Inflammatory macrophage treated with lipopolysaccharide for 1 hour (primary cell): ENCODE measurements around the gene MSI1.

ENCODE experiments used
- DNase-seq, 2 donors: peaks; one replicate each; pipeline ENCODE4 v3.0.0-alpha.2; 2020 to 2022

MSI1 gene

DNA sequence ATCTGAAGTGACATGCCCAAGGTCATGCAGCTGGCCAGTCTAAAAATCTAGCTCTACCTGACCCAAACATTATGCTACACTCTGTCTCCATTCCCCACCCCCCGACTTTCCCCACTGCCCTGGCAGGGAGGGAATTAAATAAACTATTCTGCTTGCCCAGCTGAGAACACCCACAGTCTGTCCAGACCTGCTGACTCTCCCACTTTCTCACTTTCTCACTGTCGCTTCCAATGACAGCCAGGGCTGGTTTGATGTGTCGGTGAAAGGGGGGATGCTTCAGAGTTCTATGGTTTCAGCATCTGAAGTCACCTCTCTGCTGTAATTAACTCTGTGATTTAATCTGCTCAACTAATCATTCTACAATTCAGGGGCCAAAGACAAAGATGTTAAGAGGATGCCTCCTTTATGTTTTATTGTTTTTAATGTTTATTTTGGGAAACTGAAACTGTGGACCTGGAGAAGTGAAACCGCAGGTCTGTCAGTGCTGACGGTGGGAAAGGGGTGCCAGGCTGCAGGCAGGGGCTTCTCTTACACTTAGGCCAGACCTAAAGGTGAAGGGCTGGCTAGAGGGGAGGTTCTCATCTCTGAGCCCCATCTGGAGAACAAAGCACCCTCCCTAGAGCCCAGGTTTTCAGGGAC lies 8.1 kb upstream of the MSI1 start:
- no peak for DNase-seq

DNA sequence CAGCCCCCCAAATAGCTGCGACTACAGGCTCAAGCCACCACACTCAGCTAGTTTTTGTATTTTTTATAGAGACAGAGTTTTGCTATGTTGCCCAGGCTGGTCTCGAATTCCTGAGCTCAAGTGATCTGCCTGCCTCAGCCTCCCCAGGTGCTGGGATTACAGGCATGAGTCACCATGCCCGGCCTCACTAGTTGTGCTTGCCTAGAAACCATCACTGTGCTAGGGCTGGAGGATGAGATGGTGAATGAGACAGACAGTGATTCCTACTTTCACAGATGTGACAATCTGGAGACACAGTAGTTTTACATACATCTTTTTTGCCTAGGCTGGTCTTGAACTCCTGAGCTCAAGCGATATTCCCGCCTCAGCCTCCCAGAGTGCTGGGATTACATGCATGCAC lies 7.5 kb upstream of the MSI1 start:
- no peak for DNase-seq

DNA sequence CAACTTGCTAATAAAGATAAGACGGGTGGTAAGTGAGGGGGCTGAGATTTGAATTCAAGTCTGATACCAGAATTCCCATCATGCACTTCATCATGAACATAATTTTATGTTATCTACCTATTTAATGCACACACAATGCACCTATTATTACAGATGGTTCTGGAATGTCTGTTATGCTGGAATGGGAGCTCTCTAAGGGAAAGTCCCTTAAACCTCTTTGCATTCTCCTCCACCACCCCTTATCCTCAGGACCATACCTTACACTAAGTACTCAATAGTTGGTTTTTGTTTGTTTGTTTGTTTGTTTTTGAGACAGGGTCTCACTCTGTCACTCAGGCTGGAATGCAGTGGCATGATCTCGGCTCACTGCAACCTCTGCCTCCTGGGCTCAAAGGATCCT lies 7.0 kb upstream of the MSI1 start:
- DNase-seq: no peak

DNA sequence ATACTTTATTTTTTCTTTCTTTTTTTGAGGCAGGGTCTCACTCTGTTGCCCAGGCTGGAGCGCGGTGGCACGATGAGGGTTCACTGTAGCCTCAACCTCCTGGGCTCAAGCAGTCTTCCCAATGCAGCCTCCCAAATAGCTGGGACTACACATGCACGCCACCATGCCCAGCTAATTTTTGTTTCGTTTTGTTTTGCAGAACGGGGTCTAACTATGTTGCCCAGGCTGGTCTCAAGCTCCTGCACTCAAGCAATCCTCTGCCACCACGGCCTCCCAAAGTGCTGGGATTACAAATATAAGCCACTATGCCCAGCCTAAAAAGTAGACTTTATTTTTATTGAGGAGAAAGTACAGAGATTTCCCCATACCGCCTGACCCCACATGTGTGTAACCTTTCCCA lies 4.7 kb upstream of the MSI1 start:
- DNase-seq: no peak

GRCh38 chr12:120370343-120371243 lies 1.6 kb upstream of the MSI1 start:
- no peak for DNase-seq

GRCh38 chr12:120369603-120370342 lies 809 bp upstream of the MSI1 start:
- no peak for DNase-seq

DNA sequence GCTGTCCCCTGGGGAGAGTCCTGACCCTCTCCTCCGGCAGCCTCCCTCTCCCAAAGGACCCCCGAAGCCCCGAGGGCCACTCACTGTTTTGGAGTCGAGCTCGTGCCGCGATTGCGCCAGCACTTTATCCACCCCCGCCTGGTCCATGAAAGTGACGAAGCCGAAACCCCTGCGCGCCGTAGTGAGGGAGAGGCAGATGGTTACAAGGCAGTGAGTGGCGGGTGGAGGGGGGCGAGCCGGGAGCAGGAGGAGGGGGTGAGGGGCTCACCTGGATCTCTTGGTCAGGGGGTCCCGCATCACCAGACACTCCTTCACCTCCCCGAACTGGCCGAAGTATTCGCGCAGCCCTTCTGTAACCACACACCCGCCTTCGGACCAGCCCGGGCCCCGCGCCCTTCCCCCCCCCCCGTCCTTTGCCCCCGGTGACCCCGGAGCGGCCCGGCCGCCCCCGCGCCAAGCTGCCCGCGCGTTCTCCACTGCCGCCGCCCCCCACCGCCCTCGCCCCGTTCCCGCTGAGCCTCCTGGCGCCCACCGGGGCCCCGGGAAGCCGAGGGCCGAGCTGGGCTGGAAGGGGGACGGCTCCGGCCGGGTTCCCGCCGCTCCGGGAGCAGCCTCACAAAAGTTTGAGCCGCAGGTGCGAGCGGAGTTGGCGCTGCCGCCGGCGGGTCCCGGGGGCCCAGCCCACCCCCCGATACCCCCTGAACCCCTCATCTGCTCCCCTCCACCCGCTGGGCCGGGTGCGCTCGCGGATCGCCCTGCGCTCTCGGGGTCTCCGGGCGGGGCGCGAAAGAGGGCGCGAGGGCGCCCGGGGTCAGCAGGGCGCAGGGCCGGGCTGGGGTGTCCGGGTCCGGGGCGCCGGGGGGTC lies 808 bp downstream of the MSI1 start:
- no peak for DNase-seq

- DNase-seq: no peak
These were observed 1.6 kb downstream of the MSI1 start for GRCh38 chr12:120367233-120367923.

DNA sequence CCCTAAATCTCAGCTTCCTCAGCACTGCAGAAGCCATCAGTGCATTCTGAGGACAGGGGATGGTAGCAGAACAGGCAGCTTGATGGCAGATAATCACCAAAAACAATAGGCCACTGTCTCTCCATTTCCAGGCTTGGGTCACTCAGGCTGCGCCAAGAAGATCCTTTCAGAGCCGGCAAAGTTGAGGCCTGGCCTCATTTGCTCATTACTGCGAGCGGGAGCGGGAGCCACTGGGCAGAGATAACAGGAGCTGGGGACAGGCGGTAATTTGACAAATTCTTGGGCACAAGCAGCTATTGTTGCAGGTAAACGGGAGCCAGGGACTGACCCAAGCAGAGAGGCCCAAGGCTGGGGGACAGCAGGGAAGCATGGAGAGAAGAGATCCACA lies 2.1 kb downstream of the MSI1 start:
- no peak for DNase-seq

DNA sequence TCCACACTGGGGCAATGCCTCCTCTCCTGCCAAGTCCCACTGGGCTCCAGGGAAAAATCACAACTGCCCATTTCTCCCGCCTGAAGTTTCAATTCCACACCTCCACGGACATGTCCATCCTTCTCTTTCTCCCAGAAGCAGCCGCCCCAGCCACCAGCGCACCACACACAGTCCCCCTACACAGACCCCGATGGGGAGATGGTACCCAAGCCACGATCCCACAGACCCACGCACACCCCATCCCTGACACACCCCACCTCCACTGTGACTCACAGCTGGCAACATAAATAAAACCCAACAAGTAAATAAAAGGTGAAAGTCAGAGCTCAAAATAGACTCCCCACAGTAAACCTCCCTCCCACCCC lies 2.6 kb downstream of the MSI1 start:
- no peak for DNase-seq

DNA sequence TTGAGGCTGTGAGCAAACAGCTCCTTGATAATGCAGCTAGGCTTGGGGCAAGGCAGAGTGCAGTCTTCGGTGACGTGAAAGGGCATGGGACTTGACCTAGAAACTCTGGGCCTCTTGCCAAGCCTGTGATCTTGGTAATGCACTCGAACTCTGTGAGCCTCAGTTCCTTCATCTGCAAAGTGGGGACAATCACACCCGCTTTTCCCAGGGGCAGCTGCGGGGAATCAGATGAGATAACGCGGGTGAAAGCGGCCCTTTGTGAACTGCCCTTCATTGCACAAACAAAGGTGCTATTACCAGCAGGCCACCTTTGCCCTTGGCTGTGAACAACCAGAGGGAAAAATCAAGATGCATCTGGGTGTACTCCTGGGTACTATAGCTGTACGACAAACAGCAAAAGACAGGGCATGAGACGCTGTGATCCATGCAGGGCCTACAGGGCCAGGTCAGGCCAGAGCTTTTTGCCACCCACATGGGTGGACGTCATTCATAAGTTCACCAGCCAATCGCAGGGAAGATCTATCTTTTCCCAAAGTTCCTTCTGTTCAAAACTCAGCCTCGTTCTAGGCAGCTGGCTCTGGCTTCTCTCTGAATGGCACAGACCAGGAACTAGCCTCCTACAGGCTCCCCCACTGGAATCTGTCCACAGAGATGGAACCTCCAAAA lies 3.2 kb downstream of the MSI1 start:
- no peak for DNase-seq

- DNase-seq: no peak
These were observed 4.5 kb downstream of the MSI1 start for GRCh38 chr12:120364487-120364886.

DNA sequence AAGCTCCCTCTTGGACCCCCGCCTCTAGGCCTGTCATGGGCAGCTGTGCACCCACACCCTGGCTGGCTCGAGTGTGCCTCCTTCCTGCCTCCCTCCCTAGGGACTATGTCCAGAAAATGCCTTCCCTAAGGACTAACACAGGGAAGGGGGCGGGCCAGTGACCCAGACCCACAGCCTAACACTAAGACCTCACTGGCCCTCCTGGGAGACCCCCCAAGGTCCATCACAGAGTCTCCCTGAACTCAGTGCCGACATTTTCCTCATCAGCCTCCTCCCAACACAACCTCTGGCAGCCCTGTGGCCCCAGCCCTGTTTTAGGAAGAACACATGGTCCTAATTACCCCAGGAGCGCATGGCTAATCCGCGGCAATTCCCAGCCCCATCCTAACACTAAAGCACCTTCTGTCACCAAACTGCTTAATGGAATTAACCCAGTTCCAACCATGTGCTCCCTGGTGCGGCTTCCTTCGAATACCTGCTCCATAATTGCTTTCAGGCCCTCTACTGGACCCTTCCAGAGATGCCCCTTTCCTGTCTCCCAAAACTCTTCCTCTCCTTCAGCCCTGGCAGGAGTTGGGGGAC lies 5.6 kb downstream of the MSI1 start:
- DNase-seq: no peak

DNA sequence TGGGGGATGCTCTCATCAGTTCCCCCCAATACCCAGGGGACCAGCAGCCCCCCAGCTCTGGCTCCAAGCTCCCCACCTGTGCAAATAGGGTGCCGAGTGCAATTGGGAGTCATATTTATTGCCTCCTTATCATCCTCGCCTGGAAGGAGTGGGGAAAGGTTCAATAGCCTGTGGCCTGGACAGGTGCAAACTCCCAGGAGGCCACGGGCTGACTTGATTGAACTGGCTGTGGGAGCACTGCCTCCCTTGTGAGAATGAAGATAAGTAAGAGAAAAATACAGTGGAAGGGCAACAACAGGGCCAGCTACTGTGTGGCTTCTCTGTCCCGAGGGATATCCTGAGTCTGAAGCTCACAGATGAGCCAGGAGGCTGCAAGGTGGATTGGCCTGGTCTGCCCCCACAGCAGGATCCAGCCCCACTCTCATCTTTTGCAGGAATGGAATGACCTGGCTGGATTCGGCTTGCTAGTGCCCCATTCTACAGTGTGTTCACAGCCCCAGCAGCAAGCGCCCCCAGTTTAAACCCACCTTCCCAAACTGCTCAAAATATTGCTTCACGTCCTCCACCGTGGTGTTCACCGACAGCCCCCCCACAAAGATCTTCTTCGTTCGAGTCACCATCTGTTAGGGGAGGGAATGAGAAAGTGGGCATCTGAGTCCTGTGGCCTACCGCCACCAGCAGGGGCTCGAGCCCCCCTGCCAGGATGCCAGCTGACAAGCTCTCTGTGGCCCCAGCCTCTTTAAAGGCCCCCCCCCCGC lies 6.3 kb downstream of the MSI1 start:
- no peak for DNase-seq

DNA sequence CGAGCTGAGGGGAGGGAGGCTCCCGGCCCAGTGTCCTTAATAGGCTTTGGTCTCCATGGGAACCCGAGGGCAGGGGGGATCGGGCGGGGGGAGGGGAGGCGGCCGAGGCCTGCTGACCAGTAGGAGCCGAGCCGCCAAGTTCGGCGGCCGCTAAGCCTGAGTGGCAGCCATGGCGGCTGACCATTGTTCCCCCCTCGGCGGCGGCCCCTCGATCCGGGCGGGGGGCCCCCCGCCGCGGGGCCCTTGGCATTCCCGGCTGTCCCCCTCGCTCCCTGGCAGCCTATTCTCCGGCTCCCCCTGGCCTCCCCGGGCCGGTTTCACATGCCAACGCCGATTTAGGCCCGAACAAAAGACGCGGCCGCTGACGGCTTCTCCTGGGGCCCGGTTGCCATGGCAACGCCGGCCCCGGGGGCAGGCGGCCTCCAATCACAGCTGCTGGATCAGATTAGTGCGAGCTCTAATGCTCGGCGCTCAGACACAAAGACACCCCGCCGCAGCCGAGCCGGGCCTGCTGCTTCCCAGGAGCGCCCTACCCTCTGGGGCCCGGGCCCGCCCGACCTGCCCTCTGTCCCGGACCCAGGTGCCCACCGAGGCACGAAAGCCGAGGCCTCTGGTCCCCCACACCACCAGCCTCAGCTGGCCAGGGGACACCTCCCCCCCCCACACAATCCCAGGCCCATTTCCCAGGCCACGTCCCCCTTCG lies 7.3 kb downstream of the MSI1 start:
- no peak for DNase-seq

DNA sequence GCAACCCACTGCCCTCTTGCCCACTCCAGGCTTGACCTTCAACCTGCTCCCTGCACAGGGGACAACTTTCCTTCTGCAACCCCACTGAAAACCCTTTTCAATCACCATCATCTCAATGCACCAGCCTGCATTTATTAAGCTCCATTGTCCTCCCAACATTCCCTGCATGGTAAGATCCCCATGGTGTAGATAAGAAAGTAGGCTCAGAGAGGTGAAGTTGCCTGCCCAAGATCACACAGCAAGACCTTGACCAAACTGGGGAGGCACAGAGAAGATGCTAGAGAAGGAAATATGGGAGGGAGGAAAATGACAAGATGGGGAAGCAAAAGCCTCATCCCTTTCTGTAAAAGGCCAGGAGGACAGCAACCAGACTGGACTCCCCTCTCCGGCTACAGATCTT lies 9.8 kb downstream of the MSI1 start:
- no peak for DNase-seq

DNA sequence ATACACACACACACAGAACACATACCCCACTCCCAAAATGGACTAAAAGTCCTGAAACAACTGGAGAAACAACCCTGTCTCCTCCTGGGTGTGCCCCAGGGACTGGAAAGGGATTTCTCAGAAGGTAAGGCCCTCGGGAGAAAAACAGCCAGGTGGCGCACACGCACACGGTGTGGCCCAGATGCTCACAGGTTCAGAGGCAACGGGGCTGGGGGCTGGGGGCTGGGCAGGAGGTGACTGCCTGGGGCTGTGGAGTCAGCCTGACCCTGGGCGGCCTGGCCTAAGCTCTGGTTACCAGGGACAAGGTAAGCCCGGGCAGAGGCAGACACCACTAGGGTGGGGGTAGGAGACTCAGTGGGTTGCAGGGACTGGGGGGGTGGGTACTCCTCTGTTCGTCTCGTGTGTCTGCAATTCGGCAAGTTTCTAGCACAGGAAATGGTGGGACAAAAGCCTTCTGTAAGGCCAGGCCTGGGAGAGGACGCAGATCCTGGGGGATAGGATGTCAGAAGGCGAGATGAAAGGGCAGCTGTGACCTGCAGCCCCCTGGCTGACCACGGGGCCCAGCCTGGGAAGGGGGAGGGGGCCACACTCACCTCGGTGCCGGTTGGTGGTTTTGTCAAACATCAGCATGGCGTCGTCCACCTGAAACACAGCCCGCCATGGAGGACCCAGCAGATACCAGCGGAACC lies 10.4 kb downstream of the MSI1 start:
- DNase-seq: no peak

GRCh38 chr12:120357104-120357503 lies 11.9 kb downstream of the MSI1 start:
- no peak for DNase-seq

GRCh38 chr12:120356567-120357030 lies 12.4 kb downstream of the MSI1 start:
- peak; percentile 56 to 67 for DNase-seq
